ENCODE data around the gene ZNF790. TPM values are rescaled to one million over a fixed set of nuclear protein-coding genes. Genes with fewer than 3 reads are reported as not detected.

The ZNF790 gene
- polyA plus RNA-seq, 5 donors, result 8.8 to 15.7 (median 14.8) TPM

DNA sequence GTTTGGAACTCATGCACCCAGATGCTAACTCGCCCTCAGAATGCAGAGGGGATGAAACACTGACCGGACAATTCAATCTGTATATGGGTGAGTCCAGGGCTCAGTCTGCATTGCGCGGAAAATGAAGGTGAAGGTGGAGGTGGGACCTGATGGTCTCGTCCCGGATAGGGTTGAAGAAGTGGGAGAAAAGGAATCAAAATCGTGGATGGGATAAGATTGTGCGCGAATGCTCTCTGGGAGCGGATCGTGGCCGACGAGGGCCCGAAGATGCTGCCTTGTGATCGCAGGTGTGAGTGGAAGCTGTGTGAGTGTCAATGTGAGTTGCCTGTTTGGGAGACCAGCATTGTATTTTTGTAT is 65.0 kb downstream of the ZNF790 start:
- no peak for DNase-seq

DNA sequence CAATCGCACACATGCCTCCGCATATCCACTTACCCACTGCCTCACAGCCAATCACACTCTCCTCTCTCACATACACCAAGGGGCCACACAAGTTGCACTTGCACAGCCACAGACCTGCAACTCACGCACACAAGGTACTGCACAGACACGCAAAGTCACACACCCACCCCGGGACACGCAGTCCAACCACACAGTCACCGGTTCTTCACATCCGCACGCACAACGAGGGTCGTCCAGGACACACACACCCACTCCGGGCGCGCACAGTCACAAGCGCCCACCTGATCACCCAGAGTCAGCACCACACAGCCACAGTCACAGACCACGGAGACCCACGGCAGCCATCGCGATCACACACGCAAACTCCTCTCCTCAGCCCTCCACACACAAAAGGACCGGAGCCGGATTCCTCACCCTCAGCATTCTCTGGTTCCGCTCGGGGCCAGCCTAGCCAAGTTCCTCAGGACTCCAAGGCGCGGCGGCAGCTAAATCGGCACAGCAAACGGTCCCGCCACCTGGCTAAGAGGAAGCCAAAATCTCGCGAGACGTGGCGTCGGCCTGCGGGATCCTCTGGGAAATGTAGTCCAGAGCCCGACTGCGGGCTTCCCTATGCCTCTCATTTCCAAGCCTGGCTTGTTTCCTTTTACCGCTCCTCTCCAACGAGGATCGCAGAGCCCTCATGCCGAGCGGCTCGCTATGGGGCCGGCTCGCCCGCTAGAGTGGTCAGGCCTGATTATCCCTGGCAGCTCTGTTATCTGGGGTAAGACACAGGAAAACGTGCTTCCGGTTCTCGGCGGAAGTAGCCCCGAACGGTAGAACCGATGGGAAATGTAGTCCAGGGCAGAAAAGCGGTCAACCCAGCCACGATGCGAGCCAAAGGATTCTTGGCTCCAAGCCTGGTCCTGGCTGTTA is 65.6 kb downstream of the ZNF790 start, which contains the start of gene ZNF850:
Gene ZNF850, minus strand, starts transcription at position 497 of the 912 bp plus-strand sequence. CDS start 10,201 bp downstream, outside the sequence.
- DNase-seq, result peak; percentile 96 to 97

DNA sequence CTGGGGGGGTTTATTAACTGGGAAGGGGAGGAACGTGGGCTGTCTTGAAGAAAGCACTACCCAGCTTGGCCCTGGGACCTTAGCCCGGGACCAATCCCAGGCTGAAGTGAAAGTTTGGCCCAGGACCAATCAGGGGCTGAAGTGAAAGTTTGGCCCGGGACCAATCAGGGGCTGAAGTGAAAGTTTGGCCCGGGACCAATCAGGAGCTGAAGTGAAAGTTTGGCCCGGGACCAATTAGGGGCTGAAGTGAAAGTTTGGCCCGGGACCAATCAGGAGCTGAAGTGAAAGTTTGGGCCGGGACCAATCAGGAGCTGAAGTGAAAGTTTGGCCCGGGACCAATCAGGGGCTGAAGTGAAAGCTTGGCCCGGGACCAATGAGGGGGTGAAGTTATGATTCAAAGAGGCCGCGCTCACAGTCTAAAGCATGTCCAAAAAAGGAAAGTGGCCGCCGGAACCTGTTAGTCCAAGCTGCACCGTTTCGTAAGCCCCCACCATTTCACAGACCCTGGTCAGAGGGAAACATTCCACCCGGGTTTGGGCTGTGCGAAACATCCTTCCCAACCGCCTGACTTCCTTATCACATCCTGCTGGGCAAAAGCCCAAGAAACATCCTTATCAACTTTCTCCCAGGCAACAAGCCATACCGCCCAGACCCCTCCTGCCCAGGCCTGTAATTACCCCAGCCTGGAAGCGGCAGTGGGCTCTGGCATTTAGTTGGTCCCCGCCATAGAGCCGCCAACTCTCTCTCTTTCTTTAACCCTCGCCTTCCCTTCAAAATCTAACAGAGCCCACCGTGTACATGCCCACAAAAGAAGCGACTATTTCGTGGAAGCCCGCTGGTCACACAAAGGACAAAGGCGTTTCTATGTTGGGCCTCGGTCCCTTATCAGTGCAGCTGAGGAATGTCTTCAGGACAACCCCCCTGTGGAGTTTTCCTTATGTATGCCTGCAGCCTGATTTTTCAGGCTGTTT is 66.6 kb downstream of the ZNF790 start:
- DNase-seq, result peak; percentile 90 to 93

Other genes starting within 250 kb of the ZNF790 start
- gene ZNF382, start 233.1 kb downstream of the ZNF790 start, polyA plus RNA-seq (ENCODE audit: insufficient read depth in 1 of 5, insufficient read length in 5 of 5, low replicate concordance in 1 of 5), result 10 to 100 TPM in 4 of 5 donors, 1 to 10 TPM in 1; 6.7 to 13.8 (median 12.1) TPM
- gene ZNF461, start 171.6 kb downstream of the ZNF790 start, polyA plus RNA-seq (ENCODE audit: insufficient read depth in 1 of 5, insufficient read length in 5 of 5, low replicate concordance in 1 of 5), result 10 to 100 TPM; 11.2 to 18.2 (median 14.3) TPM
- 10 to 100 TPM in 4 of 5 donors, 1 to 10 TPM in 1; 9.9 to 15.7 (median 12.7) TPM for gene ZNF567, start 150.8 kb downstream of the ZNF790 start, polyA plus RNA-seq (ENCODE audit: insufficient read depth in 1 of 5, insufficient read length in 5 of 5, low replicate concordance in 1 of 5)
- 1 to 10 TPM; 2.8 to 6.0 (median 4.3) TPM for gene ZNF850, start 65.6 kb downstream of the ZNF790 start, polyA plus RNA-seq (ENCODE audit: insufficient read depth in 1 of 5, insufficient read length in 5 of 5, low replicate concordance in 1 of 5)
- 10 to 100 TPM; 12.6 to 25.2 (median 23.5) TPM for gene ZNF345, start 12.5 kb upstream of the ZNF790 start, polyA plus RNA-seq (ENCODE audit: insufficient read depth in 1 of 5, insufficient read length in 5 of 5, low replicate concordance in 1 of 5)
- 1 to 10 TPM; 4.2 to 8.3 (median 7.0) TPM for gene ZNF829, start 77.9 kb upstream of the ZNF790 start, polyA plus RNA-seq (ENCODE audit: insufficient read depth in 1 of 5, insufficient read length in 5 of 5, low replicate concordance in 1 of 5)
- 10 to 100 TPM; 19.3 to 31.0 (median 27.9) TPM for gene ZNF568, start 77.9 kb upstream of the ZNF790 start, polyA plus RNA-seq (ENCODE audit: insufficient read depth in 1 of 5, insufficient read length in 5 of 5, low replicate concordance in 1 of 5)
- gene ZNF420, start 240.0 kb upstream of the ZNF790 start, polyA plus RNA-seq (ENCODE audit: insufficient read depth in 1 of 5, insufficient read length in 5 of 5, low replicate concordance in 1 of 5), result 10 to 100 TPM; 14.5 to 24.8 (median 20.5) TPM

All from right lung (tissue), 5 donors.